ENCODE data around the gene ARCN1. TPM values are rescaled to one million over a fixed set of nuclear protein-coding genes. Genes with fewer than 3 reads are reported as not detected.

The ARCN1 gene
- total RNA-seq, 5 donors from 2014 or later (not counting 1 experiment from before 2014, with no cell fraction given), result 80.6 to 117 (median 111) TPM

DNA sequence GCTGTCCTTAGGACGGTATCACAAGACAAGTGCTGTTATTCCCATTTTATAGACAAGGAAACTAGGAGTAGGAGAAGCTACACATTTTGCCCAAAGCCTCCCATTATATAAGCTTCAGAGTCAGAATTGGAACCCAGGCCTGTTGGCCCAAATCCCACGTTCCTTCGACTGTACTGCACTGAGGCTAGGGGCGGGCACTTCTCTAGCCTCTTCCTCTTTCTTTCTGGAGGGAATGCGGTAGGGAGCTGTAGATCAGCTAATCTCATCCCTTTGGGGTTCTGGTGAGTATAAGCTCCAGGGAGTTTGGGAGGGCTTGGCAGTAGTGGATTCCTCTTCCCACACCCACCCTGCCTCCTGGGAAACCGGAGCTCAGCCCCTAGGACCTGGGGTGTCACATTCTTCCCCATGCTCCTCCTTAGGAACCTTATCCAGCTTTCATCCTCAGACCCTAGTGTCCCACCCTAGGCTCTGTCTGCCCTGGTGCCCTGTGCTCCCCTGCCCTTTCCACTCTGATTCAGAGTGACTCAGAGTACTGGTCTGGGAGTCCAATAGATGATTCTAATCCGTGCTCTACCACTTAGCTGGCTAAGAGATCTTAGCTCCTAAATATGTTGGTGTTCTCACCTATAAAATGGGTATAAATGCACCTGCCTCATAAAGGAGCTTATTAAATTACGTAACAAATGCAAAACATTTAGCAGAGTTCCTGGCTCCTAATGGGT is 64.5 kb downstream of the ARCN1 start:
- Mint-ChIP-seq H3K9me3 (no peaks in the 10 kb centered on the region), H3K4me1 (peaks cover 0 to 4% (median 0%) of the 10 kb centered on the region in 3 donors), H3K4me3 (no peak overlapping the region), H3K36me3 (no peaks in the 10 kb centered on the region), H3K27ac (no peak overlapping the region), H3K27me3 (peaks cover 0 to 3% of the 10 kb centered on the region in 2 donors)
- Histone ChIP-seq H3K9me3 (no peaks in the 10 kb centered on the region), H3K36me3 (ENCODE audit: control insufficient read depth in 2 of 2, extremely low read depth in 1 of 2, insufficient read depth in 1 of 2, low read length in 1 of 2) (no peaks in the 10 kb centered on the region), H3K4me1 (ENCODE audit: control insufficient read depth in 1 of 2, extremely low read depth in 1 of 2, insufficient read depth in 2 of 2, low read length in 2 of 2) (peaks cover 0 to 4% of the 10 kb centered on the region in 2 experiments), H3K27me3 (replicated peaks in 1 of 2; ENCODE audit: control insufficient read depth in 2 of 2, extremely low read depth in 1 of 2, insufficient read depth in 2 of 2, low read length in 1 of 2) (peaks cover 0 to 18% of the 10 kb centered on the region in 2 experiments), H3K27ac (ENCODE audit: low read length) (no peak overlapping the region), H3K4me3 (ENCODE audit: control insufficient read depth in 1 of 2, extremely low read depth in 1 of 2, low read length in 1 of 2) (no peak overlapping the region)
- CTCF ChIA-PET, result no interaction called here
- POLR2A ChIA-PET, result no interaction called here
- no peak for ATAC-seq (replicated peaks in 1 of 4)
- DNase-seq, result no peak
- WGBS (ENCODE audit: insufficient coverage), result 73% methylated on average over 2 of the region's 8 CpGs

DNA sequence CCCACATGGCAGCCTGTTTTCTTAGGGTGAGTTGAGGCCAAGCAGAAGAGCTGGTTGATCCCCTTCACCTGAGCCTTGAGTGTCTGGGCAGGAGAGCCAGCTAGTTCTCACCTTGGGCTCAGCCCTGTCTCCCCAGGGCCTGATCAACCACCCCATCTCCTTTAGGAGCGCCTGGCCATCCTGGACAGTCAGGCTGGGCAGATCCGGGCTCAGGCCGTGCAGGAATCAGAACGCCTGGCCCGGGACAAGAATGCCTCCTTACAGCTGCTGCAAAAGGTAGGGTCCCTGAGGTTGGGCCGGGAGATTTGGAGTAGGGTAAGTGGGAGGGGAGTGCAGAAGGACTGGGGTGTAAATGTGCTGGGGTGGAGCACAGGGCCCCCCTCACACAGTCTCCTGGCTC is 66.5 kb downstream of the ARCN1 start:
- ATAC-seq (replicated peaks in 1 of 4) (no peak), DNase-seq (no peak)
- no peaks in the 10 kb centered on the region for H3K36me3 Mint-ChIP-seq
- Histone ChIP-seq H3K4me3 (ENCODE audit: control insufficient read depth in 1 of 2, extremely low read depth in 1 of 2, low read length in 1 of 2) (no peak overlapping the region), H3K27me3 (replicated peaks in 1 of 2; ENCODE audit: control insufficient read depth in 2 of 2, extremely low read depth in 1 of 2, insufficient read depth in 2 of 2, low read length in 1 of 2) (peaks cover 0 to 18% of the 10 kb centered on the region in 2 experiments), H3K4me1 (ENCODE audit: control insufficient read depth in 1 of 2, extremely low read depth in 1 of 2, insufficient read depth in 2 of 2, low read length in 2 of 2) (peaks cover 0 to 4% of the 10 kb centered on the region in 2 experiments), H3K36me3 (ENCODE audit: control insufficient read depth in 2 of 2, extremely low read depth in 1 of 2, insufficient read depth in 1 of 2, low read length in 1 of 2) (no peaks in the 10 kb centered on the region), H3K9me3 (no peaks in the 10 kb centered on the region), H3K27ac (ENCODE audit: low read length) (no peak overlapping the region)
- H3K4me1 Mint-ChIP-seq, result peaks cover 0 to 4% (median 0%) of the 10 kb centered on the region in 3 donors
- no peaks in the 10 kb centered on the region for H3K9me3 Mint-ChIP-seq
- ChIA-PET CTCF (no interaction called here), POLR2A (no interaction called here)
- WGBS (ENCODE audit: insufficient coverage), result 91% methylated on average over 5 of the region's 6 CpGs
- H3K27me3 Mint-ChIP-seq, result peaks cover 0 to 3% of the 10 kb centered on the region in 2 donors
- H3K4me3 Mint-ChIP-seq, result no peak overlapping the region
- H3K27ac Mint-ChIP-seq, result no peak overlapping the region

DNA sequence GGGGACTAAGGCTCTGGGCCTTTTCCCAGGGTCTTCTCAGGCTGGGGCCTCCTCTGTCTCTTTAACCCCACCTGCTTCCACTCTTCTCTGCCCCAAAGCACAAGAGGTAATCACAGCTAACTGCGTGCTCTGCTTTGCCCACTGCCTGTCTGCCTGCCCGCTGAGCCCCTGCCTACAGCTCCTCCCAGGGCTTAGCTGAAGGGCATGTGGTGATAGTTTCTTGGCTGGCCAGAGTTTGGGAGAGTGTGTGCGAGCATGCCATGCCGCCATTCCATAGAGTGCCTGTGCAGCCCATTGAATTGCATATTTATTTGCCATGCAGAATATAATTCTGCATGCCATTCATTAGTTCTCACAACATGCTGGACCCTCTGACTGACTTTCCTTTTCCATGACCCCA is 67.7 kb downstream of the ARCN1 start:
- Histone ChIP-seq H3K36me3 (ENCODE audit: control insufficient read depth in 2 of 2, extremely low read depth in 1 of 2, insufficient read depth in 1 of 2, low read length in 1 of 2) (no peaks in the 10 kb centered on the region), H3K27me3 (replicated peaks in 1 of 2; ENCODE audit: control insufficient read depth in 2 of 2, extremely low read depth in 1 of 2, insufficient read depth in 2 of 2, low read length in 1 of 2) (peaks cover 0 to 12% of the 10 kb centered on the region in 2 experiments), H3K27ac (ENCODE audit: low read length) (no peak overlapping the region), H3K4me1 (ENCODE audit: control insufficient read depth in 1 of 2, extremely low read depth in 1 of 2, insufficient read depth in 2 of 2, low read length in 2 of 2) (peaks cover 0 to 2% of the 10 kb centered on the region in 2 experiments), H3K4me3 (ENCODE audit: control insufficient read depth in 1 of 2, extremely low read depth in 1 of 2, low read length in 1 of 2) (no peak overlapping the region), H3K9me3 (no peaks in the 10 kb centered on the region)
- Mint-ChIP-seq H3K4me1 (no peaks in the 10 kb centered on the region), H3K4me3 (no peak overlapping the region), H3K27ac (no peak overlapping the region), H3K9me3 (no peaks in the 10 kb centered on the region), H3K36me3 (no peaks in the 10 kb centered on the region), H3K27me3 (peaks cover 0 to 3% of the 10 kb centered on the region in 2 donors)
- ATAC-seq (replicated peaks in 1 of 4), result no peak
- ChIA-PET CTCF (interaction anchor here (0.5 to 1.1 kb wide), 2 partner anchors 20 to 102 kb away, joined by 3 to 5 read pairs; no protein-coding TSS in a partner anchor), POLR2A (interaction anchor here in 1 of 2 donors (0.6 kb wide), 1 partner anchor 391 kb away, joined by 9 read pairs; no protein-coding TSS in a partner anchor)
- 100% methylated on average over 1 of the region's 4 CpGs for WGBS (ENCODE audit: insufficient coverage)
- no peak for DNase-seq

DNA sequence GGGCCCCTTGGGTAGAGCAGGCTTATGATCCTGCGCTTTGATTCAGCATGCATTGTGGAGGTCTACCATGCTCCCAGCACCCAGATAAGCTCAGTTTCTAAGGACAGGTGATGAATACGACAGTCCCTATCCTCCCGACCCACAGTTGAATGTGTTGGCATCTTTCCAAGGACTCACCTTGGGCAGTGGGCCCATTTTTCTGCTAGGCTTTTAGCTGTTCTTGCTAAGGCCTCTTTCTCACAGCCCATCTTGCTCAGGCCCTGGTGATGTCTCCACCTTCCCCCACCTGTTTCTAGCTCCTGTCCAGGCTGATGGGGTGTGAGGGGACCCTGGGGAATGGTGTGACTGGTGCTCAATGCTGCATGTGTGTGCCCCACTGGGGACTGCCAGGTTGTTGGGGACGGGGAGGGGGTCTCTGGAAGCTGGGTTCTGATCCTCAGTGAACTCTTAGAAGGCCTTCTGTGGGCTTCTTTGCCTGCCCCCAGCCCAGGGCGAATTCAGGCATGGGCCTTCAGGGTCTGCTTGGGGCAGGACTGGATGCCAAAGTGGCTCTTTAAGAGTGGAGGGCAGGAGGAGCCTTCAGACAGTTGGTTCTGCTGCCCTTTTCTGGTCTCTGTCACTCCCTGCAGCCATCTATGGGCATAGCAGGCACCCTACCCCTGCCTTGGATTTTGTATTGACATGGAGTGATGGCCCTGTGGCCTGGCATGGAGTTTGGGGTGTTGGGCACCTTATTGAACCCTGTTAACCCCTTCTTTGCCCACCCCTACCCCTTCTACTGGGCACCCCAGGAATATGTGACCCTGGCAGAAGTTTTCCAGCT is 68.3 kb downstream of the ARCN1 start:
- H3K4me1 Mint-ChIP-seq, result no peaks in the 10 kb centered on the region
- ATAC-seq (replicated peaks in 1 of 4) (no peak), DNase-seq (no peak)
- Histone ChIP-seq H3K4me1 (ENCODE audit: control insufficient read depth in 1 of 2, extremely low read depth in 1 of 2, insufficient read depth in 2 of 2, low read length in 2 of 2) (no peaks in the 10 kb centered on the region), H3K36me3 (ENCODE audit: control insufficient read depth in 2 of 2, extremely low read depth in 1 of 2, insufficient read depth in 1 of 2, low read length in 1 of 2) (no peaks in the 10 kb centered on the region), H3K9me3 (no peaks in the 10 kb centered on the region), H3K27me3 (replicated peaks in 1 of 2; ENCODE audit: control insufficient read depth in 2 of 2, extremely low read depth in 1 of 2, insufficient read depth in 2 of 2, low read length in 1 of 2) (peaks cover 0 to 7% of the 10 kb centered on the region in 2 experiments), H3K4me3 (ENCODE audit: control insufficient read depth in 1 of 2, extremely low read depth in 1 of 2, low read length in 1 of 2) (no peak overlapping the region), H3K27ac (ENCODE audit: low read length) (no peak overlapping the region)
- no peak overlapping the region for H3K27ac Mint-ChIP-seq
- CTCF ChIA-PET, result interaction anchor here (0.5 to 1.1 kb wide), 2 partner anchors 20 to 102 kb away, joined by 3 to 5 read pairs; no protein-coding TSS in a partner anchor
- peaks cover 0 to 3% of the 10 kb centered on the region in 2 donors for H3K27me3 Mint-ChIP-seq
- POLR2A ChIA-PET, result interaction anchor here in 1 of 2 donors (0.6 kb wide), 1 partner anchor 391 kb away, joined by 9 read pairs; no protein-coding TSS in a partner anchor
- WGBS (ENCODE audit: insufficient coverage), result 69% methylated on average over 5 of the region's 5 CpGs
- H3K36me3 Mint-ChIP-seq, result no peaks in the 10 kb centered on the region
- no peak overlapping the region for H3K4me3 Mint-ChIP-seq
- H3K9me3 Mint-ChIP-seq, result no peaks in the 10 kb centered on the region

DNA sequence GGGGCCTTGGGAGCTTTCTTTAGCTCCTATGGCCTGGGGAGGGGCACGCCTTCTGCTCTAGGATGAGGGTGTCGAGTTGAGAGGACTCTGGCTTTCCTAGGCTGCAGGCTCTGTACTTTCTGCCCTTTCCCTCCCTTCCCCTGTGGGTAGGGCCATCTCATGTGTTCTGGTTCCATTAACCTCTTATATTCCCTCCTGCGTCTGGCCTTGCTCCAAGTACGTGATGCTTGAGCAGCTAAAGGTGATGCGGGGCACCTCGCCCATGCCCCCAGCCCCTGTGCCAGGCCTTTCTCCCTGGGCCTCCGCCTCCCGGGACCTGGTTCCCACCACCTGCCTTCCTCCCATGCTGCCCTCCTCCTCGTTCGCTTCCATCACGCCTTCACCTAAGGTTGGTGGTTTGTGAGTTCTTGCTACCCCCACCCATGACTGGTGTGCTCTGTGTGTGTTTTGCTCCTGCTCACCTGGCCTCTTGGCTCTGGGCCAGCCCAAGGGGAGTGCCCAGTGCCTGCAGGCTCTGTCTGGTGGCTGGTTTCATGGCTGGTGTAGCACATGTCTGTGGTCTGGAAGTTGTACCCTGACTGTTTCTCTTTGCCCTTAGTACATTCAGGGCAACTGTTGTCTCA is 69.3 kb downstream of the ARCN1 start:
- H3K27me3 Mint-ChIP-seq, result no peaks in the 10 kb centered on the region
- no peaks in the 10 kb centered on the region for H3K9me3 Mint-ChIP-seq
- Histone ChIP-seq H3K4me3 (ENCODE audit: control insufficient read depth in 1 of 2, extremely low read depth in 1 of 2, low read length in 1 of 2) (no peak overlapping the region), H3K9me3 (no peaks in the 10 kb centered on the region), H3K4me1 (ENCODE audit: control insufficient read depth in 1 of 2, extremely low read depth in 1 of 2, insufficient read depth in 2 of 2, low read length in 2 of 2) (no peaks in the 10 kb centered on the region), H3K36me3 (ENCODE audit: control insufficient read depth in 2 of 2, extremely low read depth in 1 of 2, insufficient read depth in 1 of 2, low read length in 1 of 2) (no peaks in the 10 kb centered on the region), H3K27me3 (replicated peaks in 1 of 2; ENCODE audit: control insufficient read depth in 2 of 2, extremely low read depth in 1 of 2, insufficient read depth in 2 of 2, low read length in 1 of 2) (peaks cover 0 to 7% of the 10 kb centered on the region in 2 experiments), H3K27ac (ENCODE audit: low read length) (no peak overlapping the region)
- H3K27ac Mint-ChIP-seq, result no peak overlapping the region
- ChIA-PET POLR2A (no interaction called here), CTCF (interaction anchor here (0.6 kb wide), 2 partner anchors 161 to 338 kb away, joined by 4 to 6 read pairs; no protein-coding TSS in a partner anchor)
- ATAC-seq (replicated peaks in 1 of 4) (no peak), DNase-seq (no peak)
- 100% methylated on average over 2 of the region's 11 CpGs for WGBS (ENCODE audit: insufficient coverage)
- H3K36me3 Mint-ChIP-seq, result no peaks in the 10 kb centered on the region
- H3K4me3 Mint-ChIP-seq, result no peak overlapping the region
- H3K4me1 Mint-ChIP-seq, result no peaks in the 10 kb centered on the region
